Activated naive CD8-positive, alpha-beta T cell treated with anti-CD3 and anti-CD28 coated beads for 36 hours (primary cell): Measurements from ENCODE around the gene CLDN5. TPM values are rescaled to one million over a fixed set of nuclear protein-coding genes. Genes with fewer than 3 reads are reported as not detected.
"Not testable (repeated sequence)": the region's sequence is repeated elsewhere in the genome, so short reads cannot be mapped to it uniquely, and the experiment has no call there.

ENCODE experiments used
- DNase-seq: peaks from one replicate; pipeline ENCODE4 v3.0.0; 2021
- H3K27ac Mint-ChIP-seq: one replicate; pipeline ENCODE4 v1.8.0; 2022; ENCODE audit warnings: mild to moderate bottlenecking, moderate library complexity, mixed read lengths
- H3K27me3 Mint-ChIP-seq: one replicate; pipeline ENCODE4 v1.8.0; 2022; ENCODE audit warnings: mild to moderate bottlenecking, mixed read lengths
- H3K36me3 Mint-ChIP-seq: one replicate; pipeline ENCODE4 v1.8.0; 2021; ENCODE audit warnings: mild to moderate bottlenecking, mixed read lengths
- H3K4me1 Mint-ChIP-seq: one replicate; pipeline ENCODE4 v1.8.0; 2021; ENCODE audit warnings: mixed read lengths
- H3K4me3 Mint-ChIP-seq: one replicate; pipeline ENCODE4 v1.8.0; 2022; ENCODE audit warnings: mild to moderate bottlenecking, moderate library complexity, mixed read lengths
- H3K9me3 Mint-ChIP-seq: one replicate; pipeline ENCODE4 v1.8.0; 2022; ENCODE audit warnings: mixed read lengths
- total RNA-seq, 2 experiments: library from RNA; stranded (reverse); gene quantifications; one replicate each; pipeline ENCODE4 v1.2.3, GENCODE V29; 2021

Gene CLDN5
- total RNA-seq, 2 experiments from 2014 or later = not detected

- Mint-ChIP-seq H3K27me3 (no peaks in the 10 kb centered on the region), H3K36me3 (no peaks in the 10 kb centered on the region), H3K4me3 (no peak overlapping the region), H3K9me3 (no peaks in the 10 kb centered on the region), H3K4me1 (no peaks in the 10 kb centered on the region), H3K27ac (no peak overlapping the region)
- DNase-seq = no peak
Observed at GRCh38 chr22:19555651-19556050, 31.4 kb upstream of the CLDN5 start.

- Mint-ChIP-seq H3K27ac (no peak overlapping the region), H3K9me3 (no peaks in the 10 kb centered on the region), H3K4me3 (no peak overlapping the region), H3K4me1 (no peaks in the 10 kb centered on the region), H3K27me3 (no peaks in the 10 kb centered on the region), H3K36me3 (no peaks in the 10 kb centered on the region)
- DNase-seq = no peak
Observed at GRCh38 chr22:19554834-19555404, 30.7 kb upstream of the CLDN5 start.

- Mint-ChIP-seq H3K9me3 (no peaks in the 10 kb centered on the region), H3K4me1 (no peaks in the 10 kb centered on the region), H3K4me3 (no peak overlapping the region), H3K27me3 (no peaks in the 10 kb centered on the region), H3K27ac (no peak overlapping the region), H3K36me3 (no peaks in the 10 kb centered on the region)
- no peak for DNase-seq
Observed at GRCh38 chr22:19553201-19553600, 29.0 kb upstream of the CLDN5 start.

- H3K9me3 Mint-ChIP-seq = no peaks in the 10 kb centered on the region
- no peak overlapping the region for H3K4me3 Mint-ChIP-seq
Observed at GRCh38 chr22:19550382-19550781, 26.2 kb upstream of the CLDN5 start.

GRCh38 chr22:19549428-19549827 is 25.2 kb upstream of the CLDN5 start:
- H3K9me3 Mint-ChIP-seq = no peaks in the 10 kb centered on the region
- no peaks in the 10 kb centered on the region for H3K27me3 Mint-ChIP-seq
- H3K36me3 Mint-ChIP-seq = no peaks in the 10 kb centered on the region

More at GRCh38 chr22:19550382-19550781, 26.2 kb upstream of the CLDN5 start:
- Mint-ChIP-seq H3K36me3 (no peaks in the 10 kb centered on the region), H3K27me3 (no peaks in the 10 kb centered on the region), H3K4me1 (no peaks in the 10 kb centered on the region), H3K27ac (no peak overlapping the region)
- no peak for DNase-seq

GRCh38 chr22:19548964-19549363 is 24.8 kb upstream of the CLDN5 start:
- H3K9me3 Mint-ChIP-seq = no peaks in the 10 kb centered on the region
- H3K4me3 Mint-ChIP-seq = no peak overlapping the region
- no peak for DNase-seq
- H3K27ac Mint-ChIP-seq = no peak overlapping the region
- H3K36me3 Mint-ChIP-seq = no peaks in the 10 kb centered on the region
- no peaks in the 10 kb centered on the region for H3K4me1 Mint-ChIP-seq
- H3K27me3 Mint-ChIP-seq = no peaks in the 10 kb centered on the region

More at GRCh38 chr22:19549428-19549827, 25.2 kb upstream of the CLDN5 start:
- no peak overlapping the region for H3K4me3 Mint-ChIP-seq
- H3K27ac Mint-ChIP-seq = no peak overlapping the region
- no peaks in the 10 kb centered on the region for H3K4me1 Mint-ChIP-seq
- DNase-seq = no peak

- H3K4me3 Mint-ChIP-seq, H3K9me3 Mint-ChIP-seq, H3K36me3 Mint-ChIP-seq, DNase-seq, H3K27ac Mint-ChIP-seq, H3K4me1 Mint-ChIP-seq, H3K27me3 Mint-ChIP-seq: not testable (repeated sequence)
Observed at GRCh38 chr22:19548427-19548826, 24.2 kb upstream of the CLDN5 start.

- H3K9me3 Mint-ChIP-seq = no peaks in the 10 kb centered on the region
- no peak for DNase-seq
- H3K27ac Mint-ChIP-seq = no peak overlapping the region
- H3K4me3 Mint-ChIP-seq = no peak overlapping the region
- no peaks in the 10 kb centered on the region for H3K27me3 Mint-ChIP-seq
- H3K4me1 Mint-ChIP-seq = no peaks in the 10 kb centered on the region
- no peaks in the 10 kb centered on the region for H3K36me3 Mint-ChIP-seq
Observed at GRCh38 chr22:19547620-19548019, 23.4 kb upstream of the CLDN5 start.

GRCh38 chr22:19546680-19547079 is 22.5 kb upstream of the CLDN5 start:
- Mint-ChIP-seq H3K4me3 (no peak overlapping the region), H3K36me3 (no peaks in the 10 kb centered on the region), H3K27ac (no peak overlapping the region), H3K27me3 (no peaks in the 10 kb centered on the region), H3K4me1 (no peaks in the 10 kb centered on the region), H3K9me3 (no peaks in the 10 kb centered on the region)
- no peak for DNase-seq

- Mint-ChIP-seq H3K27ac (no peak overlapping the region), H3K9me3 (no peaks in the 10 kb centered on the region)
- DNase-seq = no peak
Observed at GRCh38 chr22:19545935-19546207, 21.7 kb upstream of the CLDN5 start.

GRCh38 chr22:19543970-19544708 is 19.9 kb upstream of the CLDN5 start:
- no peaks in the 10 kb centered on the region for H3K36me3 Mint-ChIP-seq
- H3K27me3 Mint-ChIP-seq = no peaks in the 10 kb centered on the region
- H3K9me3 Mint-ChIP-seq = no peaks in the 10 kb centered on the region
- H3K4me3 Mint-ChIP-seq = no peak overlapping the region
- H3K4me1 Mint-ChIP-seq = no peaks in the 10 kb centered on the region
- DNase-seq = no peak
- H3K27ac Mint-ChIP-seq = no peak overlapping the region

More at GRCh38 chr22:19545935-19546207, 21.7 kb upstream of the CLDN5 start:
- Mint-ChIP-seq H3K36me3 (no peaks in the 10 kb centered on the region), H3K4me3 (no peak overlapping the region), H3K27me3 (no peaks in the 10 kb centered on the region), H3K4me1 (no peaks in the 10 kb centered on the region)

- Mint-ChIP-seq H3K36me3 (peaks cover 1% of the 10 kb centered on the region), H3K4me1 (no peaks in the 10 kb centered on the region), H3K27me3 (no peaks in the 10 kb centered on the region), H3K4me3 (no peak overlapping the region), H3K9me3 (no peaks in the 10 kb centered on the region), H3K27ac (no peak overlapping the region)
- DNase-seq = no peak
Observed at GRCh38 chr22:19540394-19540793, 16.2 kb upstream of the CLDN5 start.

- no peaks in the 10 kb centered on the region for H3K4me1 Mint-ChIP-seq
Observed at GRCh38 chr22:19537941-19538488, 13.8 kb upstream of the CLDN5 start.

GRCh38 chr22:19536564-19536963 is 12.4 kb upstream of the CLDN5 start:
- no peaks in the 10 kb centered on the region for H3K27me3 Mint-ChIP-seq
- no peak overlapping the region for H3K27ac Mint-ChIP-seq
- H3K9me3 Mint-ChIP-seq = no peaks in the 10 kb centered on the region
- peaks cover 1% of the 10 kb centered on the region for H3K36me3 Mint-ChIP-seq
- no peaks in the 10 kb centered on the region for H3K4me1 Mint-ChIP-seq
- H3K4me3 Mint-ChIP-seq = no peak overlapping the region
- no peak for DNase-seq

More at GRCh38 chr22:19537941-19538488, 13.8 kb upstream of the CLDN5 start:
- Mint-ChIP-seq H3K9me3 (no peaks in the 10 kb centered on the region), H3K36me3 (peaks cover 1% of the 10 kb centered on the region), H3K4me3 (no peak overlapping the region), H3K27ac (no peak overlapping the region), H3K27me3 (no peaks in the 10 kb centered on the region)
- DNase-seq = no peak

- no peak for DNase-seq
- Mint-ChIP-seq H3K36me3 (peaks cover 1% of the 10 kb centered on the region), H3K4me1 (no peaks in the 10 kb centered on the region), H3K27me3 (no peaks in the 10 kb centered on the region), H3K4me3 (no peak overlapping the region), H3K27ac (no peak overlapping the region), H3K9me3 (no peaks in the 10 kb centered on the region)
Observed at GRCh38 chr22:19535001-19535400, 10.8 kb upstream of the CLDN5 start.

- Mint-ChIP-seq H3K27me3 (no peaks in the 10 kb centered on the region), H3K9me3 (no peaks in the 10 kb centered on the region), H3K36me3 (peaks cover 1% of the 10 kb centered on the region), H3K4me1 (no peaks in the 10 kb centered on the region), H3K4me3 (no peak overlapping the region), H3K27ac (no peak overlapping the region)
- no peak for DNase-seq
Observed at GRCh38 chr22:19533857-19534256, 9.6 kb upstream of the CLDN5 start.
